Embryonic facial prominence (tissue), 1 donor: ENCODE data around the gene STARD10.

Experiments used
- DNase-seq: peaks from one replicate; pipeline ENCODE4 v3.0.0-alpha.2; 2016; ENCODE audit errors: extremely low spot score

STARD10 gene

DNA sequence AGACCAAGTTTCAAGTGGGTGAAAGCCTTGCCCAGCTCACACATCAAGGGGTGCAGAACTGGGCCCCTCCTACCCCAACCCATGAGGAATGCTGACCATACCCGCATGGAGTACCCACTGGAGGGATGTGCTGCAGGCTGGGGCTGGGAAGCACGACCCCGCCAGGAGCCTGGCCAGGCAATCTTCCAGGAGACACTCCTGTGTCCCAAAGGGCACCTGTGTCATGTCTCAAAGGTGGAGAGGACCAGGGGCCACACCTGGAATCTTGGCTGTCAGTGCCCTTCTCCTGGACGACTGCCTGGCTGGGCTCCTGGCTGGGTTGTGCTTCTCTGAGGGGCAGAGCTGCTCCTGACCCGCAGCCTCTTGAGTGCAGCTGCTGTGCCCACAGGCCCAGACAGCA, 48.3 kb downstream of the STARD10 start:
- no peak for DNase-seq

GRCh38 chr11:72744474-72744873, 49.4 kb downstream of the STARD10 start:
- no peak for DNase-seq

DNA sequence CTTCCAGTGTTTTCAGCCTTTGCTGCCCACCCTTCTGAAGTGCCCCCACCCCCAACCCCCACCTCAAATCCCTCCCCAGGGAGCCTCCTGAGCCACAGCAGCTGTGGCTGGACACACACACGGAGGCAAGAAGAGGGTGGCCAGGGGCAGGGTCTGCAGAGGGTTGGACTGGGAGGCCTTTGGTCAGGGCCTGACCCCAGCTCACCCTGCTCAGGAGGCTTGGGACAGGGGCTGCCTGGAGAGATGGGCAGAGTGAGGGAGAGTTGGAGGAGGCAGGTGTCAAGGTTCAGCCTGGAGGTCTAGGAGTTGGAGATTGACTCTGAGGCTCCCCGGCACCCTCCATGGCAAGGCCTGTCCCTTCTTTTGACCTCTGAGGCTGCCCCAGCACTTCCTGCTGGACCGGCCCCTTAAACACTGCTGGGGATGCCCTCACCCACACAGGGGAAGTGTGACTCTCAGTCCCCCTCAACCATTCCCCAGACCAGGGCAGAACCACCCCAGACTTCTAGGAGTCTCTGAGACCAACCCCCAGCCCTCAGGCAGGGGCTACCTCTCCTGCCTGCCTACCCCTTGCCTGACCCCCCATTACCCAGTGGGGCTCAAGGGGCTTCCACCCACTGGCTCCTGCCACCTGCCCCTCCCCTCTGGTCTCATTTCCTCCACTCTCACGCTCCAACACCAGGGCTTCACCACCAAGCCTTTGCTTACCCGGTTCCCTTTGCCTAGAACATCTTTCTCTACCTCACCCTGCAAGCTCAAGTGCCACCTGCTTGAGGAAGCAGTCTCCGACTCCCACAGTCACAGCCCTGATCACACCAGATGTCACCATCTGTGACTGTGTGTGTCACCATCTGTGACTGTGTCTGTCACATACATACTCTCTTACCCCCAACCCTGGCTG, 50.3 kb downstream of the STARD10 start:
- no peak for DNase-seq

GRCh38 chr11:72742513-72743320, 51.1 kb downstream of the STARD10 start:
- DNase-seq, result no peak

DNA sequence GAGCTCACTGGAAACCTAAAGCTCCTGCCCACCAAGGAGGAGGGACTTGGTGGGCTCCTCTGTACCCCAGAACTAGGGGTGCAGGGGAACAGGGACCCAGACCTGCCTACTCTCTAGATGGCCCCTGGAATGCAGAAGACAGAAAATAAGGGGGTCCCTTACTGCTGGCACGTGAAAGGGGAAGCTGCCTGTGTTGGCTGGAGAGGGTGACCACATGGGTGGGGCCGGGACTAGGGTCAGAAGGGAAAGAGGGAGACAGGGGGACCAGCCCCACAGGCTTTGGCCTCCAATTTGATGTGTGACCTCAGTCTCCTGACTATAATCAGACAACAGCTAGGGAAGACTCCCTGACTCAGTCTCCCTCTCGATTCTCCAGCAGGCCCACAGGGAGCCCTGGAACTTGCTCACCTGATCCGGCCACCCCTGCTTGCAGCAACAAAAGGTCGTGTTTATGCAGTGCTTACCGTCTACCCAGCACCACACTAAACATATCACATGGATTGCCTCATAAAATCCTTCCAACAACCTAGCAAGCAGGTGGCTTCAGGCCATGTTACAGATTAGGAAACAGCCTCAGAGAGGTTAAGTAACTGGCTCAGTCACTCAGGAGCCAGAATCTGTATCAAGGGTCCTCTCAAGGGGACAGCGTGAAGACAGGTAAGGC, 51.9 kb downstream of the STARD10 start:
- DNase-seq, result no peak

- no peak for DNase-seq
Measured at GRCh38 chr11:72741429-72741833, 52.4 kb downstream of the STARD10 start.

GRCh38 chr11:72740562-72741428, 53.1 kb downstream of the STARD10 start:
- no peak for DNase-seq

- no peak for DNase-seq
Measured at GRCh38 chr11:72740060-72740424, 53.8 kb downstream of the STARD10 start.

GRCh38 chr11:72739240-72740059, 54.4 kb downstream of the STARD10 start:
- DNase-seq, result no peak

DNA sequence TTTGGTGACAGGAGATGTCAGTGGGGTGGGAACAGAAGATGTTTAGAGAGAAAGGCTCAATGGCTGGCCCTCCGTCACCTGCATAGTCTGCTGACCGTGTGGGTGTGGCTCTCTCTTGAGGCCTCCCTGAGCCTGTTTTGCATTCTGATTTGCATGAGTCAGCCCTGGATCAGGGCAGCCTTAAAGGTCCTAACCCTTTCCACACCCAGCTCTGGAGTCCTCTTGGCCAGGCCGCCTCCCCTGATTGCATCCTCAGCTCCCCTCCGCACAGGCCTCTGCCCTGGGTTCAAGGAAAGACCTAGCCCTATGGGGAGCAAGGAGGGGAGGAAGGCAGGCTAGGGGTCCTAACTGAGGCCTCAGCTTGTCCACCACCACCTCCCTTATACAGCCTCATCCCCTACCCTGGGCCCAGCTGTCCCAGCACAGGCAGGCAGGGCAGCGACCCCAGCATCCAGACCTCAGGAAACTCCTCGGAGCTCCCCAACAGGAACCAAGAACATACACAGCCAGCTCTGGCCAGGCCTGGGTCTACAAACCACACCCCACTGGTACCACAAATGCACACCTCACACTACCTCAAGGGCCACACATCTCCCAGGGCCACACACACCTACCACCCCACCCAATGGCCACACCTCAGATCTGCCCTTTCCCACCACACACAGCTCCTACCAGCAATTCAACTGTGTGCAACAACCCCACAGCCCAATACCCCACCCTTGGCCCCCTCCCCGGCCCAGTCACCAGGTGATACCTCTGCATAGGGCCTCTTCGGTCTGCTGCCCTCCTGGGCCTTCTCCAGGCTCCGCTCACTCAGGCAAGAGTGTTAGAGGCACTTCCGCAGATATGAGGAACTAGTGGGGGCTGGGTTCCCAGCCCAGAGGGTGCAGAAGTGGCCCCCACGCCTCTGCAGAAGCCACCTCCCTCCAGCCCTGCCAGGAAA, 55.4 kb downstream of the STARD10 start:
- no peak for DNase-seq

- DNase-seq, result no peak
Measured at GRCh38 chr11:72737336-72737735, 56.5 kb downstream of the STARD10 start.

DNA sequence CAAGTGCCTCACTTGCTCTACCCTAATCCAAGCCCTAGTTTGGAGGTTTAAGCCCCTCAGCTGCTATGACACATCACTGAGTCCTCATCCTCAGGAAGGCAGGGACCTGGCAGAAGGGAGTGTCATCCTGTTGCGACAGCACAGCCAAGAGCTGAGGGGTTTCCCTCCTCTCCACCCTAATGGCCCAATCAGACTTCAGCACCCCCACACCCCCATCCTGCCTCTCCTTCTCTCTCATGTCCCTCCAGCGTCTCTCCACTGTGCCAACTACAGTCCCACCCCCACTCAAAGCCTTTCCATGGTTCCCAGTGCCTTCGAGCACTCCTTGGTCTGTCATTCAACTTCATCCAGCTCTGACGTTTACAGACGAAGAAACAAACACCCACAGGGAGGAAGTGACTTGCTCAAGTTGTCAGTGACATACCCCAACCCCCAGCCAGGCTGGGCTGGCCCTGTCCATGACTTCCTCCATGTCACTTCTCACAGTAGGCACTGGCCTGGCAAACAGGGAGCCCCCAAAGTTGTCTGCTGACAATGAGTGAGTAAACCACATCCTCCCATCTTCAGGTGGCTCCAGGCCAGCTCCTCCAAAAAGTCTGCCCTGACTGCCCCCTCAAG, 57.3 kb downstream of the STARD10 start:
- DNase-seq, result no peak

DNA sequence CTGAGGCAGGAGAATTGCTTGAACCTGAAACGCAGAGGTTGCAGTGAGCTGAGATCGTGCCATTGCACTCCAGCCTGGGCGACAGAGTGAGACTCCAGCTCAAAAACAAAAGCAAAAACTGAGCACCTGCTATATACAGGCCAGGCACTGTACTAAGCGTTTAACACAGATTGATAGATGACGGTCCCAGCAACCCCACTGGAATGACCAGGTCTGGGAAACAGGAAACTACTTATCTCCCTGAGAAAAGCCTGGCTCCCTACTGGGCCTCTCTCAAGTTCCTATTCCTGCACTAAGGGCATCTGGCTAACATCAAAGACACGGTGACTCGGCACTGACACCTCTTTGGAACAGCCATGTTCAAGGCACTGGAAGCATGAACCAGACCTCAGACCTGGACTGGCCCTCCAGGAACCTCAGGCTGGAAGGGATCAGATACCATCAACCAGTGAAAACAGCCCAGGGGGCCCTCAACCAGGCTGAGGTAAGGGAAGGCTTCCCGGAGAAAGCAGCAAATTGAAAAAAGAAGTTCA, 58.3 kb downstream of the STARD10 start:
- no peak for DNase-seq

- DNase-seq, result no peak
Measured at GRCh38 chr11:72732329-72732728, 61.5 kb downstream of the STARD10 start.

DNA sequence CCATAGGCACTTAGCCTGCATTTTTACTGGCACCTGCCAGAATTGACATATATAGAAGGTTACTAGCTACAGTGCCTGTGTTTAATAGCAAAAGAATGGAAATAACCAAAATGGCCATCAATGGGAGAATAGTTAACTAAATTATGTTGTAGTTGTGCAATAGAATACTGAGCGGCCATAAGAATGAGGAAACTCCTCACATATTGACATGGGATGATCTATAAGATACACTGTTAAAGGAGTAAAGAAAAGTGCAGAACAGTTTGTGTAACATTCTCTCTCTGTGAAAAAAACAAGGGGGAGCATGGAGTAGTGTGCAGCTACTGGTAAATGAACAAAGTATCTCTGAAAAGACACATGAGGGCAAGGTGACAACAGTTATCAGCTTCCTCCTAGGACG, 63.1 kb downstream of the STARD10 start:
- DNase-seq, result no peak

GRCh38 chr11:72730243-72730642, 63.6 kb downstream of the STARD10 start:
- no peak for DNase-seq

DNA sequence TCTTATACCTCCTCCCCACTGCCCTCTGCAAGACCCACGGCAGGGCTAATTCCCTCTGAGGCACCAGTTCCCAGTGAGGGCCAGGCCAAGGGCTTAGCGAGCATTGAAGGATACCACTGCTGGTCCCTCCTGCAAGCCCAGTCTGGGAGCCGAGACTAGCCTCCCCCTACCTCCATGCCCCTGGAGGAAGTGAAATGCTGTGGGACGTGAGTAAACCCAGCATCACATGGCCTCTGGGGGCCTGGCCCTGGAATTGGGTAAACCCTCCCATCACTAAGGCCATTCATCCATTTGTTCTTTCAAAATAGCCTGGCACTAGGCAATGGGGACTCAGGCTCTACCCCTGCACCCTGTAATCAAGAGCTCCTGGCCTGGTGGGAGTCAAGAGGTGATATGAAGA, 66.3 kb downstream of the STARD10 start:
- no peak for DNase-seq
